ENCODE measurements around the gene ITIH1. TPM values are rescaled to one million over a fixed set of nuclear protein-coding genes. Genes with fewer than 3 reads are reported as not detected.

The ITIH1 gene
- polyA plus RNA-seq, 2 of the 4 experiments (the other 2 are of a cell fraction), result not detected

GRCh38 chr3:52777959-52778805 is 783 bp downstream of the ITIH1 start:
- TF ChIP-seq RARB (CRISPR knock-in tag; IDR thresholded peaks at IDR 0.05) (no peak), EP300 (IDR thresholded peaks at IDR 0.05) (no peak), JUNB (IDR thresholded peaks at IDR 0.05) (no peak), RCOR1 (IDR thresholded peaks at IDR 0.05; ENCODE audit: low read depth, low read length) (no peak), GATA3 (IDR thresholded peaks at IDR 0.05; ENCODE audit: borderline replicate concordance) (no peak), BHLHE40 (IDR thresholded peaks at IDR 0.05; ENCODE audit: low read depth, low read length) (no peak), ZNF302 (CRISPR knock-in tag; IDR thresholded peaks at IDR 0.05) (no peak), HES2 (IDR thresholded peaks at IDR 0.05) (no peak), TFCP2L1 (CRISPR knock-in tag; IDR thresholded peaks at IDR 0.05) (no peak), CTCF (IDR thresholded peaks at IDR 0.05) (no peak), NPAS2 (CRISPR knock-in tag; IDR thresholded peaks at IDR 0.05; ENCODE audit: borderline replicate concordance) (no peak), FOXS1 (CRISPR knock-in tag; IDR thresholded peaks at IDR 0.05) (no peak), CBX8 (IDR thresholded peaks at IDR 0.05) (no peak), HDAC2 (IDR thresholded peaks at IDR 0.05) (no peak)
- CTCF ChIA-PET, result interaction anchor here (0.6 to 1.2 kb wide), 3 partner anchors 9 to 23 kb away, joined by 3 read pairs; no protein-coding TSS in a partner anchor
- no peak for ATAC-seq
- no peak overlapping the region for H3K4me3 ChIP-seq
- no peak overlapping the region for H3K4me2 ChIP-seq
- no peak for FAIRE-seq
- 77% methylated on average over 12 of the region's 17 CpGs for WGBS (ENCODE audit: missing lambda C conversion rate)
- H3K9me3 ChIP-seq, result no peaks in the 10 kb centered on the region
- DNase-seq (ENCODE audit: low read depth in 1 of 2, low spot score in 1 of 2), result no peak
- POLR2A ChIA-PET, result no interaction called here
- no peak overlapping the region for H3K27ac ChIP-seq
- H3K4me1 ChIP-seq, result no peaks in the 10 kb centered on the region

GRCh38 chr3:52779011-52779836 is 1.8 kb downstream of the ITIH1 start:
- Histone ChIP-seq H3K27ac (no peak overlapping the region), H3K4me2 (no peak overlapping the region), H3K9me3 (no peaks in the 10 kb centered on the region), H3K4me1 (no peaks in the 10 kb centered on the region), H3K4me3 (no peak overlapping the region)
- no peak for ATAC-seq
- no peak for FAIRE-seq
- ChIA-PET CTCF (interaction anchor here (1.0 to 1.2 kb wide), 2 partner anchors 8 to 11 kb away, joined by 3 read pairs; no protein-coding TSS in a partner anchor), POLR2A (interaction anchor here (1.2 kb wide), 1 partner anchor 8 kb away, joined by 3 read pairs; the partner anchor contains the start of gene NEK4)
- 48% methylated on average over 9 of the region's 11 CpGs for WGBS (ENCODE audit: missing lambda C conversion rate)
- no peak for DNase-seq (ENCODE audit: low read depth in 1 of 2, low spot score in 1 of 2)
- TF ChIP-seq HES2 (IDR thresholded peaks at IDR 0.05), result no peak

GRCh38 chr3:52779837-52780585 is 2.6 kb downstream of the ITIH1 start:
- DNase-seq (ENCODE audit: low read depth in 1 of 2, low spot score in 1 of 2) (no peak), ATAC-seq (no peak), FAIRE-seq (no peak)
- no peak for TF ChIP-seq BCL3 (IDR thresholded peaks at IDR 0.05)
- no peak for TF ChIP-seq POLR2AphosphoS2 (conservative IDR thresholded peaks at IDR 0.05; ENCODE audit: low read length)
- TF ChIP-seq SREBF2 (IDR thresholded peaks at IDR 0.05), result no peak
- no peak for TF ChIP-seq MAFK (IDR thresholded peaks at IDR 0.05; ENCODE audit: partially characterized antibody)
- TF ChIP-seq JUNB (IDR thresholded peaks at IDR 0.05), result no peak
- no peak for TF ChIP-seq ZC3H11A (IDR thresholded peaks at IDR 0.05)
- TF ChIP-seq GATA3 (IDR thresholded peaks at IDR 0.05; ENCODE audit: borderline replicate concordance), result no peak
- no peak for TF ChIP-seq CBX2 (IDR thresholded peaks at IDR 0.05; ENCODE audit: borderline replicate concordance, low read depth)
- TF ChIP-seq HEYL (CRISPR knock-in tag; IDR thresholded peaks at IDR 0.05), result no peak
- no peak for TF ChIP-seq ZFP36 (IDR thresholded peaks at IDR 0.05; ENCODE audit: borderline replicate concordance, partially characterized antibody)
- TF ChIP-seq FOXS1 (CRISPR knock-in tag; IDR thresholded peaks at IDR 0.05), result no peak
- no peak for TF ChIP-seq FOSL2 (IDR thresholded peaks at IDR 0.05)
- no peak for TF ChIP-seq FOSL2 (CRISPR knock-in tag; IDR thresholded peaks at IDR 0.05)
- no peak for TF ChIP-seq TP53 (CRISPR knock-in tag; IDR thresholded peaks at IDR 0.05)
- TF ChIP-seq ATOH8 (CRISPR knock-in tag; IDR thresholded peaks at IDR 0.05; ENCODE audit: low read depth), result no peak
- H3K4me2 ChIP-seq, result no peak overlapping the region
- ChIA-PET POLR2A (interaction anchor here (1.2 kb wide), 1 partner anchor 9 kb away, joined by 3 read pairs; the partner anchor contains the start of gene NEK4), CTCF (no interaction called here)
- H3K27ac ChIP-seq, result no peak overlapping the region
- WGBS (ENCODE audit: missing lambda C conversion rate), result 48% methylated on average over 6 of the region's 8 CpGs
- H3K9me3 ChIP-seq, result no peaks in the 10 kb centered on the region
- no peaks in the 10 kb centered on the region for H3K4me1 ChIP-seq
- H3K4me3 ChIP-seq, result no peak overlapping the region

All from A549 (cell line).